GM21619 (cell line): ENCODE data around the gene PSMB2.

Experiments
- ATAC-seq: cut with Tn5 transposase; IDR thresholded peaks from one replicate; pipeline ENCODE4 v1.9.1; 2021; ENCODE audit not compliant: unreplicated experiment

PSMB2 gene

DNA sequence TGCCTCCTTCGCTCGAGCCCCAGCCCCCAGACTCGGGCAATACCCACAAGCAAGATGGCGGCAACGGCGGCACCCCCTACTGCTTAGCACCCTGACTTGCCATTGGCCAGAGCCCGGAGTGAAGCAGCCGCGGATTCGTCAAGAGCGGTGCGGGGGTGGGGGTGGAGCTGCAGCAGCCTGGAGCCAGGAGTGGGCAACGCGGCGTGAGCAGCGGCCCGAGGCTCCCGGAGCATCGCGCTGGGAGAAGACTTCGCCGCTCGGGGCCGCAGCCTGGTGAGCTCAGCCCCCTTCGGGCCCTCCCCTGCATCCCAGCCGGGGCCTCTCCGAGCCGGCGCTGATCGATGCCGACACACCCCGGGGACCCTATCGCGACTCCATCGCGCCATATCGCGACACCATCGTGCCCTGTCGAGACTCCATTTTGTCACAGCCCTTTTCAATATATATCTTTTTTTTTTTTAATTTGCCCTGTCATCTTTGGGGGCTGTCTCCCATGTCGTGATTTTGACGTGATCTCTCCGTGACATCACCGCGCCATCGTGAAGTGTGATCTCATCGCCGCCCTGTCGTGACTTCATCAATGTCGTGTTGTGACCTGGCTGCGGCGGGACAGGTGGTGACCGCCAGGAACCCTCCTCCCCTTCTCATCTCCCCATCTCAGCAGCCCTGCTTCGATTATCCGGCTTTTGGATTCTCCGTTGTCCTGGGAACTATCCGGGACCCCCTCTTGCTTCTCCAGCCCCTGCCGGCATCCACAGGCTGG lies 83.5 kb downstream of the PSMB2 start, which contains the start of gene NCDN:
NCDN (plus strand) TSS at position 189 of the 763 bp plus-strand sequence; CDS start at position 581, 392 bp downstream.
- ATAC-seq = peak; percentile 79

DNA sequence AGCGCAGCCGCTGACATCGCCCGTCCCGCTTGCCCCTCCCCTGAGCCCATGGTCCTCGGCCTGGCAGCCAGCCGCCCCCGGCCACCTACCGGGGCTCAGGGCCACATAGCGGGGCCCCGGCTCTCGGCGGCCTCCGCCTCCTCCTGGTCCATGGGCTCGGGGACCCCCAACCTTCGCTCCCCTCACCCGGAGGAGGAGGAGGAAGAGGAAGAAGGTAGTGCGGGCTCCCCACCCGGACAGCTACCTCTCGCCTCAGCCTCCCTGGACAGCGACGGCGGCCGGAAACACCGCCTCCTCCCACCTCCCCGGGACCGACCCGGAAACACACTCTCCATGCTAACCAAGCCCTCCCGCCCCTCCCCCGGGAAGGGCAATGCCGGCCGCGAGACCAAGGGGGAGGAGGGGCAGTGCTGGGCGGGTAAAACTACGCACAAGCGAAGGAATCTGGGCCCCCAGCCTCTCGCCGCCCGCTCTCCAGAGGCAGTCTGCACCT lies 84.2 kb downstream of the PSMB2 start, which contains the start of gene KIAA0319L:
KIAA0319L (minus strand) TSS at position 286 of the 493 bp plus-strand sequence. CDS start 2,912 bp downstream, outside the sequence.
- ATAC-seq = peak; percentile 73

DNA sequence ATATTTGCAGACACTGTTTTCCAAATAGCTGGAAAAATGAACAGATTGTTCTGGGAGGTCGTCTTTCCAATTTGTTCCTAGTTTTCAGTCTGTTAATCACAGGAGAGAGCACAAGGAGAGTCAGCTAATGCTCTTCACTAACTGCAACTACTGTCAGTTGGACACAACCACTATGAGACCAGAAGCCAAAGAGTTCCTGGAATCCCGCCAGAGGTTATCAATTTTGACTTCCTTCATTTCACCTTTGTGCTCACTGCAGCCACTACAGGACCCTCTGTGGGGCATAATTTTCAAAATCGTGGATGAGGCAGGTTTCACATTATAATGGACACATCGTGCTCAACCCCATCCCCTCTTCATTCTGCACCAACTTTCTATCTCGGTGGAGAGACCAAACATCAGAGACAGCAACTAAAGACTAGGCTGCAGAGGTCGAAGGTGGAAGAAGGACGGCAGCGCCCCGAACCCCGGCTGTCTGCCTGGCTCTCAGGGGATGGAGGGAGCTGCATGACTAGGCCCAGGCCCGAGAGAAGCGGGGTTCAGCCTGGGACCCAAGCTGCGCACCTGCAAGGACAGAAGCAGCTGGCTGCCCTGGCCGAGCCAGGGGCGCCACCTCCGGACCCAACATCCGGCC lies 84.7 kb downstream of the PSMB2 start:
- ATAC-seq = no peak

DNA sequence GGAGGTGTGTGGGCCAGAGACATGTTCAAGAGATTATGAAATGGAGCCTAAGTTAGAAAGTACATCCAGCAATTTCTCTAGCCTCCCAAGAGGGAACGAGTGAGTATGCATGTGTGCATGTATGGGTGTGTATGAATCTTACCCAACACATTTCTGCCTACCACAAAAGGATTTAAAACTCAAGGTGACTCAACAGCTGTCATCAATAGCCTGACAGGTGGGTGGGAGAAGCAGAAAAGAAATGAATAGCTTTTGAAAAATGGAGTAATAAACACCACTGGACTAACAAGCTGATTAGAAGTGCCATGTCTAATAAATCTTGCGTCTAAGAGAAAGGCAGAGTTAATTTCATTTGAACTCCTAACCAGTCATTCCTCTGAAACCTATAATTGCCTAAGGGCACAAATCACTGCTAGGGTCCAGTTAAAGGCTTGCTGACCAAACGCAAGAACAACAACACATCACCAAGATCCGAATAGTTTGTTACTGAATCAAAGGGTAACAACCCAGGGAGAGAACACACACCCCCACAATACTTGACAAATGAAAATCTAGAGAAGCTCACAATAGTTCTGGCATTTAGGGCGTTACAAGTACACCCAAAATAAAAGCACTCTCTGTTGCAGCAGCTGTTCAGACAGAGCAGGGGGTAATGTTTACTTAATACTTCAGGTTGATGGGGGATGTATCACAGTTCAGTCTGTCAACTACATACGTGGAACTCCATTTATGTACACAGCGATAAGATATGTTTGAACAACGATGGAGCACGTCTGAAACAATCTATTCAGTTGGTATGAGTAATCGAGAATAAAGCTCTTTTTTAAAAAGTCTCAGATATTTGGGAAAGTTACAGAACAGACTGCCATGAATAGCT lies 85.5 kb downstream of the PSMB2 start:
- ATAC-seq = no peak

DNA sequence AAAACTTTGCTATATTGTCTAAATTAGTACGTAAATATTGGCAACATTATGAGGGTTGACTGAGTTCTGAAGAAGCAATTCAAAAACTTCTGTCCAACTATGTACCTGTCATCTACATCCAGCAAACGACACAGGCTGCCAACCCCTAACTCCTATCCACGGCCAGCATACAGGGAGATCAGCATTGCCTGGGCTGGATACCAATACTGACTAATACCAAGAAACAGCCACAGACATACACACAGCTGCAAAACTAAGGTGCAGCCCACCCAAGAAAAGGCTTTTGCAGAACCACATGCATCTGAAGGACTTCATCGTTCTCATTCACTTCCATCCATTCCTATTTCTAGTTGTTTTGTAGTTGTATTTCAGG lies 86.1 kb downstream of the PSMB2 start:
- no peak for ATAC-seq

DNA sequence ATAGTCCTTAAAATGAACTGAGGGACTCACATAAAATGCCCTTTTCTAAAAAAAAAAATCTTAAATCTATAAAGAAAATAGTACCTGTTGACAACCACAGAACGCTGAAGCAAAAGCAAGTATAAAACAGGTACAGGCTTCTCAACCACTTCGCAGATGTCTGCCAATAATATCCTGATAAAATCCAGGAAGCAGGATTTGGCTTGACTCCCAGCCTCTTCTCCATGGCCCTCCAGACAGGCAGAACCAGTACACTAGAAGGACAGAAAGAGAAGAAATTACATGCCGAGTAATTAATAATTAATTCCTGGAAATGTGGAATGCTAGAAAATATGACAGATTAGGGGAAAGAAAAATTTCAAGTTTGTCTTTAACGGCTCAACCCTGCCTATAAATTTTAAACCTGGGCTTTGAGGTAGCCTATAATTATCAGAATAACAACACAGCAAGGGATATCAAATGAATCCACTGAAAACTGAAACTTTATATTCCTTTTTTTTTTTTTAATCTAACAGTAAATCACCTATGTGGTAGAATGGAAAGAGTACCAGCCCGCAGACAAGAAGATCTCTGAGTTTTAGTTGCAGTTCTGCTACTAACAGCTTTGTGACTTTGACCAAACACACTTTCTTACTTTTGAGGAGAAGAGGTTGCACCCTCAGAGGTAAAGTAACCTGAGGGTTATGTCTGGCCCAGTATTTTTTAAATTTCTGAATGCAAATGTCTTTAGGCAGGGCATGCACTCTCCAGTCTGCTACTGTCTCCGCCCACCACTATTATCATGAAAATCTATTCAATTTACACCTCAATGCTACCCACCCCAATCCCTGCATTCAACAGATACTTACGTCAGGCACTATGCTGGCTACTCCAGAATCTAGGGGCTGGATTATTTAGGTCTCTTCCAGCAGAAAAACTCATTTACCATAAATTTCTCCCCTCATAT lies 86.8 kb downstream of the PSMB2 start:
- ATAC-seq = no peak

DNA sequence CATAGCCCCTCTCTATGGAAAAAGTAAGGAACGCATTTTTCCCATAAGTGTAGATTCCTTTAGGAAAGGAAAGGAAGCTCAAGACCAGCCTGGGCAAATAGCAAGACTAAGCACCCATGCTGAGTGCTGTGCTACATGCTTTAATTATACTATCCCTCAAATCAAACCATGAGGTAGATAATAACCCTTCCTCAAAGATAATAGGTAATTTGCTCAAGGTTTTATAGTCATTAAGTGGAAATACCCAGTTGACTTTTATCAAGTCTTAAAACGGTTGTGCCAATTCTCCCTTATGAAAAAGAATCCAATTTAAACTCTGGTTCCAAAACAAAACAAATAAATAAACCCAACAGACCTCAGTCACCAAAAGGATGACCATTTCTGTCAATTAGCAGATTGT lies 87.5 kb downstream of the PSMB2 start:
- no peak for ATAC-seq
